ENCODE measurements around the gene STAG2.

STAG2 gene

GRCh38 chrX:124151195-124151594 is 189.7 kb downstream of the STAG2 start:
- H3K4me1 Mint-ChIP-seq = no peaks in the 10 kb centered on the region
- ATAC-seq = no peak
- no peak overlapping the region for H3K4me3 Mint-ChIP-seq
- no peaks in the 10 kb centered on the region for H3K36me3 Mint-ChIP-seq
- H3K27ac Mint-ChIP-seq = no peak overlapping the region
- no peak for DNase-seq (ENCODE audit: low spot score in 2 of 2)
- H3K9me3 Mint-ChIP-seq = no peaks in the 10 kb centered on the region

Measured in stimulated activated effector memory CD8-positive, alpha-beta T cell treated with anti-CD3 and anti-CD28 coated beads, Interleukin-12 subunit alpha, Interleukin-12 subunit beta, amount 100 ng/mL, for 72 hours (primary cell).